KMS-11 (cell line): ENCODE results near the gene ACLY.
A peak's percentile ranks its signal among the peaks of the same experiment; 100 is the strongest.

Experiments used
- H2AFZ ChIP-seq: fragments of 200-600 bp; sonication (generic); 2 replicates; pipeline ENCODE4 v1.6.1; 2016; ENCODE audit warnings: antibody characterized with exemption, mixed run types, low read depth
- H3K27ac ChIP-seq: fragments of 200-600 bp; sonication (generic); 2 replicates; pipeline ENCODE4 v1.6.1; 2016; ENCODE audit warnings: mild to moderate bottlenecking, mixed run types
- H3K27me3 ChIP-seq: fragments of 200-600 bp; sonication (generic); 2 replicates; pipeline ENCODE4 v1.6.1; 2017; ENCODE audit warnings: mild to moderate bottlenecking, low read depth, mixed run types, moderate library complexity; ENCODE audit not compliant: insufficient read depth
- H3K36me3 ChIP-seq: fragments of 200-600 bp; sonication (generic); 2 replicates; pipeline ENCODE4 v1.6.1; 2017; ENCODE audit warnings: mild to moderate bottlenecking, mixed run types; ENCODE audit not compliant: insufficient read depth
- H3K4me1 ChIP-seq: fragments of 200-600 bp; sonication (generic); 2 replicates; pipeline ENCODE4 v1.6.1; 2016; ENCODE audit warnings: mild to moderate bottlenecking, low read depth, mixed run types; ENCODE audit not compliant: poor library complexity, severe bottlenecking
- H3K4me2 ChIP-seq: fragments of 200-600 bp; sonication (generic); 2 replicates; pipeline ENCODE4 v1.7.0; 2016; ENCODE audit warnings: mild to moderate bottlenecking, mixed run types
- H3K4me3 ChIP-seq: fragments of 200-600 bp; sonication (generic); IDR thresholded peaks from 2 replicates; pipeline ENCODE4 v1.6.1; 2017; ENCODE audit warnings: low read depth, low read length, mixed read lengths; ENCODE audit not compliant: insufficient read depth
- H3K79me2 ChIP-seq: fragments of 200-600 bp; sonication (generic); 2 replicates; pipeline ENCODE4 v1.6.1; 2016; ENCODE audit warnings: low read depth, mixed run types; ENCODE audit not compliant: insufficient read depth
- H3K9ac ChIP-seq: fragments of 200-600 bp; sonication (generic); 2 replicates; pipeline ENCODE4 v1.6.1; 2016; ENCODE audit warnings: mild to moderate bottlenecking, mixed run types
- H4K20me1 ChIP-seq: fragments of 200-600 bp; sonication (generic); 2 replicates; pipeline ENCODE4 v1.6.1; 2016; ENCODE audit warnings: mild to moderate bottlenecking, mixed run types; ENCODE audit not compliant: insufficient read depth
- CTCF ChIP-seq: fragments of 200-600 bp; sonication (generic); conservative IDR thresholded peaks from 2 replicates; pipeline ENCODE4 v1.6.1; 2017; ENCODE audit warnings: low read depth, mild to moderate bottlenecking, antibody characterized with exemption, low read length, moderate library complexity, mixed read lengths

ACLY gene

GRCh38 chr17:41870627-41871026 is 48.1 kb downstream of the ACLY start:
- H3K36me3 ChIP-seq, result no peaks in the 10 kb centered on the region; the same call in 1 of the 2 replicates
- no peaks in the 10 kb centered on the region for H3K4me1 ChIP-seq
- H4K20me1 ChIP-seq, result no peaks in the 10 kb centered on the region
- no peak overlapping the region for H3K9ac ChIP-seq
- no peaks in the 10 kb centered on the region for H3K27me3 ChIP-seq
- H3K79me2 ChIP-seq, result no peaks in the 10 kb centered on the region
- H2AFZ ChIP-seq, result no peak overlapping the region
- no peak overlapping the region for H3K4me3 ChIP-seq
- no peak overlapping the region for H3K27ac ChIP-seq
- H3K4me2 ChIP-seq, result no peak overlapping the region
- TF ChIP-seq CTCF, result no peak

- no peaks in the 10 kb centered on the region for H3K4me1 ChIP-seq
- TF ChIP-seq CTCF, result no peak
- H3K79me2 ChIP-seq, result no peaks in the 10 kb centered on the region
- H4K20me1 ChIP-seq, result no peaks in the 10 kb centered on the region
- H3K4me2 ChIP-seq, result no peak overlapping the region
- no peak overlapping the region for H3K27ac ChIP-seq
- no peak overlapping the region for H3K4me3 ChIP-seq
- no peaks in the 10 kb centered on the region; the same call in 1 of the 2 replicates for H3K36me3 ChIP-seq
- no peak overlapping the region for H3K9ac ChIP-seq
- H2AFZ ChIP-seq, result no peak overlapping the region
- H3K27me3 ChIP-seq, result no peaks in the 10 kb centered on the region
Measured at GRCh38 chr17:41870097-41870496, 48.7 kb downstream of the ACLY start.

- Histone ChIP-seq H3K36me3 (no peaks in the 10 kb centered on the region; the same call in 1 of the 2 replicates), H2AFZ (no peak overlapping the region), H3K4me3 (no peak overlapping the region), H3K27ac (no peak overlapping the region), H3K9ac (no peak overlapping the region), H3K27me3 (no peaks in the 10 kb centered on the region), H4K20me1 (no peaks in the 10 kb centered on the region), H3K4me1 (no peaks in the 10 kb centered on the region), H3K4me2 (no peak overlapping the region), H3K79me2 (peaks cover 6% of the 10 kb centered on the region)
- no peak for TF ChIP-seq CTCF
Measured at GRCh38 chr17:41869426-41869825, 49.3 kb downstream of the ACLY start.

GRCh38 chr17:41868568-41868967 is 50.2 kb downstream of the ACLY start:
- Histone ChIP-seq H3K4me3 (no peak overlapping the region), H3K27ac (no peak overlapping the region), H2AFZ (no peak overlapping the region), H3K79me2 (peaks cover 14% of the 10 kb centered on the region), H3K9ac (no peak overlapping the region), H3K4me2 (no peak overlapping the region), H3K4me1 (peaks cover 7% of the 10 kb centered on the region), H3K27me3 (no peaks in the 10 kb centered on the region), H3K36me3 (no peaks in the 10 kb centered on the region; the same call in 1 of the 2 replicates), H4K20me1 (no peaks in the 10 kb centered on the region)
- no peak for TF ChIP-seq CTCF

GRCh38 chr17:41865596-41865893 is 53.2 kb downstream of the ACLY start:
- TF ChIP-seq CTCF, result no peak
- no peaks in the 10 kb centered on the region for H3K27me3 ChIP-seq
- H2AFZ ChIP-seq, result peak overlapping the region; percentile 43; the same call in 1 of the 2 replicates
- peak overlapping the region; percentile 90; the same call in 1 of the 2 replicates for H3K9ac ChIP-seq
- 0 out of 2 replicates have a peak, but pooled peaks cover 5% of the 10 kb centered on the region for H4K20me1 ChIP-seq
- peak overlapping the region; percentile 58 for H3K4me2 ChIP-seq
- peaks cover 18% of the 10 kb centered on the region for H3K4me1 ChIP-seq
- H3K79me2 ChIP-seq, result peaks cover 45% of the 10 kb centered on the region
- no peak overlapping the region for H3K4me3 ChIP-seq
- no peaks in the 10 kb centered on the region; the same call in 1 of the 2 replicates for H3K36me3 ChIP-seq
- H3K27ac ChIP-seq, result no peak overlapping the region; the same call in 1 of the 2 replicates
